GM18520 (cell line): ENCODE results near the gene OR1J4.
"Not testable (repeated sequence)": the region's sequence is repeated elsewhere in the genome, so short reads cannot be mapped to it uniquely, and the experiment has no call there.

Experiments
- ATAC-seq: cut with Tn5 transposase; IDR thresholded peaks from one replicate; pipeline ENCODE4 v1.9.1; 2021; ENCODE audit not compliant: unreplicated experiment

OR1J4 gene

DNA sequence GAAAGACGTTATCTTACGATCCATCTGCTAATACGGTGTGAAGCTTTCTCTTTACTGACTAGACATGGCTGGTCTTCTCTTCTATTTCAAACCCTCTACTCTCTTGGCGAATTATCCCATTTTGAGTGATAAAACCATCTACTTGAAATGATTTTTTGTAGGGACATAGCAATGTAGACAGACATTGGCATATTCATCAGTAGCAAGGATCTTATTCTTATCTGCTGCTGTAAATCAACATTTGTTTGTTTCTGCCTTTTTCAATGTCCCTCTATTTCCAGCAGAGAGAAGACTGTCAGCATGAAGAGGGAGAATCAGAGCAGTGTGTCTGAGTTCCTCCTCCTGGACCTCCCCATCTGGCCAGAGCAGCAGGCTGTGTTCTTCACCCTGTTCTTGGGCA is at the start of gene OR1J4:
Gene OR1J4, plus strand, starts transcription at position 301 of the 400 bp plus-strand sequence. Its CDS starts 0 bp downstream, at position 301.
- no peak for ATAC-seq

- no peak for ATAC-seq
Measured at GRCh38 chr9:122474561-122474960, 44.4 kb upstream of the OR1J4 start.

DNA sequence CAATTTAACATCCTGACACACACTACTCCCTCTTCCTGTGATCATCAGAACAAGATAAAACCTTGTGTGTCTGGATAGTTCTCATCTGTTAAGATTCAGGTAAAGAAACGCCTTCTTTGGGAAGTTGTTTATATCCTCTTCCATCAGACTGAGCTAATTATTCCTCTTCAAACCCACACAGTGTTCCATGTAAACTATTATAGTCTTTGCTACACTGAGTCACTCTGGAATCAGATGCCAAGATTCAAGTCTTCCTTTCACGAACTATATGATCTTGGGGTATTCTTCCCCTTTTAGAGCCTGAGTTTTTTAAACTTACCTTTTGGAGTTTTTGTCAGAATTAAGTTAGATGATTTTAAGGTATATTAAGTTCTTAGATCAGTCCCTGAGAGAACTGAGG is 43.2 kb upstream of the OR1J4 start:
- no peak for ATAC-seq

DNA sequence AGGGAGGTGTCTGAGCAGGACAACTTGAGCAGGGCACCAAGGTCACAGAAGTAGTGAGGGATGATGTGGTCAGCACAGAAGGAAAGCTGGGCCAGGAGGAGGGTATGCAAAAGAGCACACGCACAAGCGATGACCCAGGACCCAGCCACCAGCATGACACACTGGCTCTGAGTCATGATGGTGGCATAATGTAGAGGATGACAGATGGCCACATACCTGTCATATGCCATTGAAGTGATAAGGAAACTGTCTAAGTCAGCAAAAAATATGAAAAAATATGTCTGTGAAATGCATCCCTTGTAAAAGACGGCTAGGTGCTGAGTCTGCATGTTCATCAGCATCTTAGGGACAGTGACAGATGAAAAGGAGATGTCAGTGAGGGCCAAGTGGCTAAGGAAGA is 41.6 kb upstream of the OR1J4 start:
- ATAC-seq = no peak

GRCh38 chr9:122477826-122478225 is 41.1 kb upstream of the OR1J4 start, which contains the start of gene OR1J1:
OR1J1 (minus strand) TSS chr9:122477926; CDS start chr9:122477926, 0 bp downstream.
- ATAC-seq = no peak

GRCh38 chr9:122479062-122479461 is 39.9 kb upstream of the OR1J4 start:
- no peak for ATAC-seq

DNA sequence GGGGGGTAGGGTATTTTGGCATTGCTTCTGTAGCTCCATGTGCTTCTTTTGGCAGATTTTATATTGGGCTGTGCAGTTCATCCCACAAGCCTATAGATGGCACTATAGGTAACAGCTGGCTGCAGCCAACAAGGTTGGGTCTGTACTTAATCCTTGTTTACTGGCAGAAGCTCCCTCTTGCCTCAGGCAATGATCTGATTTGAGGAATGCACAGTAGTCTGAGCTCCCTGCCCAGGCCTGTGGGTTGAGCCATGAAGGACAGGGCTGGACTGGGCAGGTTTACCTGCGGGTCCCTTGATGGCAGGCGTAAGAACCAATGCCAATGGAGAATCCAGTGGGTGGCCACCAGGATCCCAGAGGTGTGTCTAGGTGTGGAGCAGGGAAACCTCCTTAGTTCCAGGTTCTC is 20.1 kb upstream of the OR1J4 start:
- ATAC-seq = no peak

DNA sequence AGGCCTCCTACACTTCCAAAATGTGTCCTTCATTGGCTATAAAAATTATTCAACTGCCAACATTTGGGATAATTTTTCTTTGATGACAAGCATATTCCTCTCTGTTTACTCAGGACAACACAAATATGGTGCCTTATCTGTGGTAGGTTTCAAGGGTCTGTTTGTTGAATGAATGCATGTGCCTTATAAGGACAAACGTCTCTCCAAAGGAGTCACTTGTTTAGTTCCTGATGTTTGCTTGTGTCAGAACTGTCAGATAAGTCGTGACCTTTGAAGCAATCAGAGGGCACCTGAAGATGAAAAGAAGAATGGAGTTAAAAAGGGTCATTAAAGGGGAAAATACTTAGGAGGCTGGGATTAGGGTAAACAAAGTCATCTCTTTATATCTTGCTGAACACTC is 12.0 kb upstream of the OR1J4 start:
- no peak for ATAC-seq

GRCh38 chr9:122510502-122510901 is 8.4 kb upstream of the OR1J4 start, which contains the start of gene OR1J2:
OR1J2 (plus strand) TSS chr9:122510802; CDS start chr9:122510802, 0 bp downstream.
- no peak for ATAC-seq

- no peak for ATAC-seq
Measured at GRCh38 chr9:122518226-122518625, 715 bp upstream of the OR1J4 start.

GRCh38 chr9:122519376-122519775 is 435 bp downstream of the OR1J4 start:
- no peak for ATAC-seq

DNA sequence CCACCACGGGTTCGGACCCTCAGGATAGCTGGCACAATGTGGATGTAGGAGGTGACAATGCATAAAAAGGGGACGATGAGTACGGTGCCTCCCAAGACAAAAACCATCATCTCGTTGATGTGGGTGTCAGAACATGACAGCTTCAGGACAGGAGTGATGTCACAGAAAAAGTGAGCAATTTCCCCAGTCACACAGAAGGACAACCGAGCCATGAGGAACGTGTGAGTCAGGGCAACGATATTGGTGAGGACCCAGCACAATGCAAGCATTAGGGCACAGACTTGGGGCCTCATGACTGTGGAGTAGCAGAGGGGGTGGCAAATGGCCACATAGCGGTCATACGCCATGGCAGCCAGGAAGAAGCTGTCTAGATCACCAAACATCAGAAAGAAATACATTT is 7.7 kb downstream of the OR1J4 start:
- no peak for ATAC-seq

DNA sequence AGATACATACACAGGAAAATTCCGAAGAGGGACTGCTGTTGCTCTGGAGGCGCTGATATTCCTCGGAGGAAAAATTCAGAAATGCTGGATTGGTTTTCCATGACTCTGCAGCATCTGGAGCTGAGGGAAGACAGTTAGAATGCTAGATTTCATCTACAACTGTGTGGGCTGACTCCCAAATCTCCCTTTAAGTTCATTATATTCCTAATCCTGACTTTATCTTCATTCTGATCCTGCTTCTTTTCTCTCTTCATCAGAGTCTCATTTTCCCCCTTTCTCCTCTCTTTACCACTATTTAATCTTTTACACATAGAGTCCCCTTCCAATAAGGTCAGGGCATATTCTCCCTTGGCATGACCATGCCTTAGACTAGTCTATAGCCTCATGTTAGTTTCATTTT is 8.3 kb downstream of the OR1J4 start, which contains the start of gene OR1N1:
Gene OR1N1, minus strand, starts transcription at position 101 of the 400 bp plus-strand sequence. Its CDS starts 0 bp downstream, at position 101.
- ATAC-seq = no peak

DNA sequence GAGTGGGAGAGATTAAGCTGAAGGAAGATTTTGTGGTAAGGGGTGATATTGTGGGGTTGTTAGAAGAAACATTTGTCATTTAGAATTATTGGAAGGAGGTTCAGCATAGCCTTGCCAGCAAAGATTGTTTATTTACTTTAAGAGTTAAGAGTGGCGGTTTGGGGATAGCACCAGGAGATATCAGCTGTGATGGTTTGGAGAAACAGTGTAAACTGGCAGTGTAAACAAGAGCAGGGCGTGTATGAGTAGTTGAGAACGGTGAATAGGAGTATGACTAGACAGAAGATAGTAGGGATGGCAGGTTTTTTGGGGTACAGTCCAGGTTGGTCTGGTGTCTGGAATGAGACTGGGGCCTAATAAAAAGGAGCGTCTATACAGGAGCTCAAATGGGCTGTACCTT is 12.2 kb downstream of the OR1J4 start:
- ATAC-seq = not testable (repeated sequence)

DNA sequence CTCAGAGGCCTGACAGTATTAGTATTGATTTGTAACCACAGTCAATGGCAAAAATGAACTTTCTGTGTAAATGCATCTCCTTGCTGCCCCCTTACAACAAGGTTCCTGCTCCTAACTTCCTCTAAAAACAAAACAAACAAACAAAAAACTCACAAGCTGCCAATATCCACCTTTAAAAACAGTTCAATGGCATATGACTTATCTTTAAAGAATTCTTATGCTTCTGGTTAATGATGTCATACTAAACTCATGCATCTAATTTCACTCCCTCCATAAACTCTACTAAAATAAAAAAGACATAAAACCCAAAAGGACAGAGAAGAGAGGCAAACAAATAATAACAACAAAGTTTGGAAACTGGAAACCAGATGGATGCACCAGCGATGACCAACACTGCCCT is 17.2 kb downstream of the OR1J4 start:
- no peak for ATAC-seq

GRCh38 chr9:122537066-122537465 is 18.1 kb downstream of the OR1J4 start:
- ATAC-seq = not testable (repeated sequence)

DNA sequence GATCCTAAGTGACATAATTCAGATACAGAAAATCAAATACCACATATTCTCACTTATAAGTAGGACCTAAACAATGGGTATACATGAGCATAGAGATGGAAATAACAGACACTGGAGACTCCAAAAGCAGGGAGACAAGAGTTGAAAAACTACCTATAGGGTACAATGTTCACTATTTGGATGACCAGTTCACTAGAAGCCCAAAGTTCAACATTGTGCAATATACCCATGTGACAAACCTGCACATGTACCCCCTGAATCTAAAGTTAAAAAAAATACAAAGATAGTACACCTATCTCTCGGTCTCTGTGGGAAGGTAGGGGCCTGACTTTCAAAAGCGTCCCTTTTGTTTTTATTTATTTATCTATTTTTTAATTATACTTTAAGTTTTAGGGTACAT is 19.8 kb downstream of the OR1J4 start:
- ATAC-seq = no peak

DNA sequence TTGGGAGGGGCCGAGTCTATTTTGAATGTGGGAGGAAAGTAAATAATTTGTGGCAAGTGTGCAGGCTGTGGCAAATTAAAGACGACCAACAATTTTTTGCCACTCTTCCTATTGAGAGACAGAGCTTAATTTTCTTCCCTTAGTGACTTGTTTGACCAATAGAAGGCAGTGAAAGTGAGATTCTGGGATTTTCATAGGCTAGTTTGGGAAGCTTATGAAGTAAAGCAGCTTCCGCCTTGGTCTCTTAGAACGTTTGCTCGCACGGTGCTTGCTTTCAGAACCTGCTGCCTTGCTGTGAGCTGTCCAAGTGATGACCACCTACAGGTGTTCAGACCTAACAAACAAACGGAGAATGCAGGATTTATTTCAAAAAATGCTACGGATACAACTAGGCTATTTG is 27.3 kb downstream of the OR1J4 start:
- no peak for ATAC-seq

- no peak for ATAC-seq
Measured at GRCh38 chr9:122551371-122551770, 32.4 kb downstream of the OR1J4 start.

DNA sequence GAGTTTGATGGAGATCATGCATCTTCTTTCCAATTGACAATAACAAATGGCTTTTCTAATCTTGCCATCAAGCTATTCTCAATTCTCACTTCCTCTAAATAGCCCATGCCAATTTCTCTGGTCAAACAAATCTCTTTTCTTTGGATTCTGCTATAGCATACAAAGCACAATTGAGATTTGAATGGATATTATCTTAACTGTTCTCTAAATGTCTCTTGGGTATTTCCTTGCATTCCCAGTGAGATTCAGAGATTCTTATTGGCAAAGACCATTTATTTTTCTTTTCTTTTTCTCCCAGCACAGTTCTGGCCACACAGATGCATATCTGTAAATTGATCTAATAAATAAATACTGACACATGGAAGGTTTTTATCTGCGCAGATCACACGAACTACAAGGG is 33.9 kb downstream of the OR1J4 start, which contains the start of gene OR1N2:
Gene OR1N2, plus strand, starts transcription at position 301 of the 400 bp plus-strand sequence. CDS start 100 bp downstream, outside the sequence.
- no peak for ATAC-seq

DNA sequence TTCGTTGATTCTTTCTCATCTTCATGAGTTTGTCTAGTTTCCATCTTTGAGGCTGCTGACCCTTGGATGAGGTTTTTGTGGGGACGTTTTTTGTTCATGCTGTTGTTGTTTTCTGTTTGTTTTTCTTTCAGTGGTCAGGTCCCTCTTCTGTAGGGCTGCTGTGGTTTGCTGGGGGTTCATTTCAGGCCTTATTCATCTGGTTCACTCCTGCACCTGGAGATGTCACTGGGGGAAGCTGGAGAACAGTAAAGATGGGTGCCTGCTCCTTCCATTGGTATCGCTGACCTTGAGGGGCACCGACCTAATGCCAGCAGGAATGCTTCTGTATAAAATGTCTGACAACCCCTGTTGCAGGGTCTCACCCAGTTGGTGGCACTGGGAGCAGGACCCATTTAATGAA is 42.5 kb downstream of the OR1J4 start:
- no peak for ATAC-seq

- ATAC-seq = no peak
Measured at GRCh38 chr9:122562134-122562760, 43.3 kb downstream of the OR1J4 start.

- ATAC-seq = no peak
Measured at GRCh38 chr9:122567901-122568300, 49.0 kb downstream of the OR1J4 start.
